ENCODE measurements around the gene BOLL. TPM values are rescaled to one million over a fixed set of nuclear protein-coding genes. Genes with fewer than 3 reads are reported as not detected.
"Not testable (repeated sequence)": the region's sequence is repeated elsewhere in the genome, so short reads cannot be mapped to it uniquely, and the experiment has no call there.

The BOLL gene
- total RNA-seq, 3 donors from 2014 or later (not counting 1 experiment from before 2014, with no cell fraction given) = not detected

GRCh38 chr2:197759625-197760292 is 25.4 kb downstream of the BOLL start:
- Histone ChIP-seq H3K9me3 (ENCODE audit: control insufficient read depth, insufficient read depth, low read length) (peaks cover 11% of the 10 kb centered on the region), H3K27me3 (ENCODE audit: control insufficient read depth, insufficient read depth, low read length) (no peaks in the 10 kb centered on the region), H3K4me1 (ENCODE audit: control insufficient read depth, insufficient read depth, low read length) (no peaks in the 10 kb centered on the region), H3K4me3 (ENCODE audit: low read length) (no peak overlapping the region), H3K27ac (ENCODE audit: low read length) (no peak overlapping the region), H3K36me3 (ENCODE audit: control insufficient read depth, insufficient read depth, low read length) (no peaks in the 10 kb centered on the region)
- WGBS (ENCODE audit: insufficient coverage) = 78% methylated on average over 11 of the region's 11 CpGs
- Mint-ChIP-seq H3K27me3 (ENCODE audit: low read depth in 2 of 2) (peaks cover 10 to 13% of the 10 kb centered on the region in 2 donors), H3K36me3 (peaks cover 5% of the 10 kb centered on the region), H3K27ac (no peak overlapping the region), H3K4me3 (no peak overlapping the region), H3K9me3 (peaks cover 2 to 3% of the 10 kb centered on the region in 2 donors), H3K4me1 (no peaks in the 10 kb centered on the region)
- TF ChIP-seq, protein P1, sequence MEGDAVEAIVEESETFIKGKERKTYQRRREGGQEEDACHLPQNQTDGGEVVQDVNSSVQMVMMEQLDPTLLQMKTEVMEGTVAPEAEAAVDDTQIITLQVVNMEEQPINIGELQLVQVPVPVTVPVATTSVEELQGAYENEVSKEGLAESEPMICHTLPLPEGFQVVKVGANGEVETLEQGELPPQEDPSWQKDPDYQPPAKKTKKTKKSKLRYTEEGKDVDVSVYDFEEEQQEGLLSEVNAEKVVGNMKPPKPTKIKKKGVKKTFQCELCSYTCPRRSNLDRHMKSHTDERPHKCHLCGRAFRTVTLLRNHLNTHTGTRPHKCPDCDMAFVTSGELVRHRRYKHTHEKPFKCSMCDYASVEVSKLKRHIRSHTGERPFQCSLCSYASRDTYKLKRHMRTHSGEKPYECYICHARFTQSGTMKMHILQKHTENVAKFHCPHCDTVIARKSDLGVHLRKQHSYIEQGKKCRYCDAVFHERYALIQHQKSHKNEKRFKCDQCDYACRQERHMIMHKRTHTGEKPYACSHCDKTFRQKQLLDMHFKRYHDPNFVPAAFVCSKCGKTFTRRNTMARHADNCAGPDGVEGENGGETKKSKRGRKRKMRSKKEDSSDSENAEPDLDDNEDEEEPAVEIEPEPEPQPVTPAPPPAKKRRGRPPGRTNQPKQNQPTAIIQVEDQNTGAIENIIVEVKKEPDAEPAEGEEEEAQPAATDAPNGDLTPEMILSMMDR (IDR thresholded peaks at IDR 0.05) = no peak
- DNase-seq = no peak
- intact Hi-C loops (cut with micrococcal nuclease) = no loop called here
- ATAC-seq = peak in 1 of 3 donors; percentile 35

DNA sequence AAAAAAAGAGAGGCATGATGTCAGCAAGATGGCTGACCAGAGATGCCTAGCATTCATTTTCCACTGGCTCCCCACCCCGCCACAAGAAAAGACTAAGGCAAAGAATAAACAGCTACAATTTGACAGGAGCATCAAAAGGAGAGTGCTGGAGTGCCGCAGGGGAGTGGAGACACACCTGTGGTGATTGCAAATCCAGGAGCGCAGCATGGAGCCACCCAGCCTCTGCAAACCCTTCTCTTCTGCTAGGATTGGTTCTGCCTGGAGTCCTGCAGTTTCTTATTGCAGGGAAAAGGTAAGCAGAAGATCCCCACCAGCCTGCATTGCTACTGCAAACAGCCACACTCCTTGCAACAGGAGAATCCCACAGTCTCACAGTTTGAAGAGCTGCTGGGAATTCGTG is 26.1 kb downstream of the BOLL start:
- Mint-ChIP-seq H3K27me3 (ENCODE audit: low read depth in 2 of 2) (peaks cover 9 to 11% of the 10 kb centered on the region in 2 donors), H3K4me1 (no peaks in the 10 kb centered on the region), H3K27ac (no peak overlapping the region), H3K4me3 (no peak overlapping the region), H3K9me3 (peaks cover 2 to 3% of the 10 kb centered on the region in 2 donors), H3K36me3 (peaks cover 5% of the 10 kb centered on the region)
- no peaks in the 10 kb centered on the region for H3K4me1 ChIP-seq (ENCODE audit: control insufficient read depth, insufficient read depth, low read length)
- no peak for DNase-seq
- intact Hi-C loops (cut with micrococcal nuclease) = no loop called here
- WGBS (ENCODE audit: insufficient coverage) = 88% methylated on average over 4 of the region's 4 CpGs
- no peak overlapping the region for H3K4me3 ChIP-seq (ENCODE audit: low read length)
- H3K36me3 ChIP-seq (ENCODE audit: control insufficient read depth, insufficient read depth, low read length) = no peaks in the 10 kb centered on the region
- TF ChIP-seq, protein P1 (IDR thresholded peaks at IDR 0.05) = no peak
- no peak for ATAC-seq
- H3K27ac ChIP-seq (ENCODE audit: low read length) = no peak overlapping the region
- H3K27me3 ChIP-seq (ENCODE audit: control insufficient read depth, insufficient read depth, low read length) = no peaks in the 10 kb centered on the region
- peaks cover 11% of the 10 kb centered on the region for H3K9me3 ChIP-seq (ENCODE audit: control insufficient read depth, insufficient read depth, low read length)

DNA sequence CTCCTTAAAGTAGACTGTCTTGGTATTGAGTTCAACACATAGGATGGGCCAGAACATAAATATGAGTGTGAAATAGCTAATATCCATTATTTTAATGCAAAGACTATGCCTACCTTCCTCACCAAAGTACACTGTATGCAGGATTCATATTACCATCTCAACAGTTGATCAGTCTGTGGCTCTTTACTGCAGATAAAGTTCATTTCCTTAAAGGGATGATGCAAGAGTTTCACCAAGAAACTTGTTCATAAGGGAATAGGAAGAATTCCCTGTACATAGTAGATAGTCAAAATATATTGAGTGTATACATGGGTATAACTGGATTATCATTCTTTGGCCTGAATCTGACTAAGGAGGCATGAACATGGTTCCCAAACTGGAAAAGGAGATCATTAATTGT is 44.9 kb downstream of the BOLL start:
- no peak overlapping the region for H3K27ac Mint-ChIP-seq
- DNase-seq = no peak
- H3K4me3 Mint-ChIP-seq = no peak overlapping the region

GRCh38 chr2:197728555-197729544 is 56.3 kb downstream of the BOLL start:
- not testable (repeated sequence) for H3K36me3 ChIP-seq (ENCODE audit: control insufficient read depth, insufficient read depth, low read length); H3K4me1 Mint-ChIP-seq
- 95% methylated on average over 25 of the region's 32 CpGs for WGBS (ENCODE audit: insufficient coverage)

More for the DNA sequence above, 44.9 kb downstream of the BOLL start:
- peaks cover 9 to 16% of the 10 kb centered on the region in 2 donors for H3K27me3 Mint-ChIP-seq (ENCODE audit: low read depth in 2 of 2)
- intact Hi-C loops (cut with micrococcal nuclease) = no loop called here
- Histone ChIP-seq H3K36me3 (ENCODE audit: control insufficient read depth, insufficient read depth, low read length) (no peaks in the 10 kb centered on the region), H3K9me3 (ENCODE audit: control insufficient read depth, insufficient read depth, low read length) (no peaks in the 10 kb centered on the region), H3K27ac (ENCODE audit: low read length) (no peak overlapping the region), H3K4me1 (ENCODE audit: control insufficient read depth, insufficient read depth, low read length) (no peaks in the 10 kb centered on the region), H3K27me3 (ENCODE audit: control insufficient read depth, insufficient read depth, low read length) (peaks cover 2% of the 10 kb centered on the region), H3K4me3 (ENCODE audit: low read length) (no peak overlapping the region)
- H3K4me1 Mint-ChIP-seq = no peaks in the 10 kb centered on the region
- no peak for ATAC-seq
- TF ChIP-seq, protein P1 (IDR thresholded peaks at IDR 0.05) = no peak
- no peaks in the 10 kb centered on the region for H3K9me3 Mint-ChIP-seq
- no peaks in the 10 kb centered on the region for H3K36me3 Mint-ChIP-seq

More at GRCh38 chr2:197728555-197729544, 56.3 kb downstream of the BOLL start:
- intact Hi-C loops (cut with micrococcal nuclease); H3K4me1 ChIP-seq (ENCODE audit: control insufficient read depth, insufficient read depth, low read length); H3K4me3 Mint-ChIP-seq; H3K27ac Mint-ChIP-seq; H3K9me3 Mint-ChIP-seq; H3K27me3 ChIP-seq (ENCODE audit: control insufficient read depth, insufficient read depth, low read length); ATAC-seq; DNase-seq; H3K27ac ChIP-seq (ENCODE audit: low read length); H3K27me3 Mint-ChIP-seq (ENCODE audit: low read depth in 2 of 2); H3K4me3 ChIP-seq (ENCODE audit: low read length); H3K9me3 ChIP-seq (ENCODE audit: control insufficient read depth, insufficient read depth, low read length): not testable (repeated sequence)
- H3K36me3 Mint-ChIP-seq = peaks cover 10% of the 10 kb centered on the region
